ENCODE results near the gene ZNF83.
A peak's percentile ranks its signal among the peaks of the same experiment; 100 is the strongest.

ZNF83 gene

GRCh38 chr19:52621376-52621775 is 16.8 kb downstream of the ZNF83 start:
- no peak for TF ChIP-seq CTCF (conservative IDR thresholded peaks at IDR 0.05; ENCODE audit: low read depth, low read length)
- DNase-seq (ENCODE audit: low read depth) = no peak

GRCh38 chr19:52613299-52613906 is 24.8 kb downstream of the ZNF83 start:
- TF ChIP-seq CTCF (conservative IDR thresholded peaks at IDR 0.05; ENCODE audit: low read depth, low read length) = no peak
- no peak overlapping the region for H3K4me3 ChIP-seq (ENCODE audit: low read depth, low read length)
- DNase-seq (ENCODE audit: low read depth) = no peak

More at GRCh38 chr19:52621376-52621775, 16.8 kb downstream of the ZNF83 start:
- H3K4me3 ChIP-seq (ENCODE audit: low read depth, low read length) = no peak overlapping the region

GRCh38 chr19:52603558-52604207 is 34.5 kb downstream of the ZNF83 start:
- no peak overlapping the region for H3K4me3 ChIP-seq (ENCODE audit: low read depth, low read length)
- no peak for TF ChIP-seq CTCF (conservative IDR thresholded peaks at IDR 0.05; ENCODE audit: low read depth, low read length)
- DNase-seq (ENCODE audit: low read depth) = peak; percentile 72

- DNase-seq (ENCODE audit: low read depth) = no peak
These were observed 35.2 kb downstream of the ZNF83 start for GRCh38 chr19:52602941-52603340.

GRCh38 chr19:52601974-52602366 is 36.2 kb downstream of the ZNF83 start:
- DNase-seq (ENCODE audit: low read depth) = peak; percentile 22
- peak overlapping the region; percentile 69 for H3K4me3 ChIP-seq (ENCODE audit: low read depth, low read length)
- peak; percentile 37 for TF ChIP-seq CTCF (conservative IDR thresholded peaks at IDR 0.05; ENCODE audit: low read depth, low read length)

More at GRCh38 chr19:52602941-52603340, 35.2 kb downstream of the ZNF83 start:
- TF ChIP-seq CTCF (conservative IDR thresholded peaks at IDR 0.05; ENCODE audit: low read depth, low read length) = no peak
- no peak overlapping the region for H3K4me3 ChIP-seq (ENCODE audit: low read depth, low read length)

GRCh38 chr19:52601025-52601973 is 36.9 kb downstream of the ZNF83 start:
- peak; percentile 51 for TF ChIP-seq CTCF (conservative IDR thresholded peaks at IDR 0.05; ENCODE audit: low read depth, low read length)
- peak overlapping the region; percentile 69 for H3K4me3 ChIP-seq (ENCODE audit: low read depth, low read length)
- DNase-seq (ENCODE audit: low read depth) = peak; percentile 85
